Measurements from ENCODE around the gene GPC6. TPM values are rescaled to one million over a fixed set of nuclear protein-coding genes. Genes with fewer than 3 reads are reported as not detected.

The GPC6 gene
- polyA plus RNA-seq, 2 donors, result 0.16 to 0.22 TPM

DNA sequence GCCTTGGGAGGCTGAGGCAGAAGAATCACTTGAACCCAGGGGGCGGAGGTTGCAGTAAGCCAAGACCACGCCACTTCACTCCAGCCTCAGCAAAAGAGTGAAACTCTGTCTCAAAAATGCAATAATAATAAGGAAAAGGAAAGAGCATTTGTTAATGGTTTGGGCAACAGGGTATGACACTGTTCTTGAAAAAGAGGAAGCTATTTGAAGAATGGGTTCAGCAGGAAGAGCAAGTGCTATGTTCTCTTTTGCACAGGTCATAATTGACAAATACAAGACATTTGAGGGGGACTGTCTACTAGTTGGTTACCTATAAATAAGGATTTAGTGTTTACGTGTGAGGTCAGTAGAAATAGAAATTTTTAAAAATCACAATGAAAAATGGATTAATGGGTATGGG, 1034.6 kb downstream of the GPC6 start:
- H3K4me3 ChIP-seq (ENCODE audit: low read depth in 1 of 2, low read length in 2 of 2), result no peak overlapping the region
- no peaks in the 10 kb centered on the region for H3K4me1 ChIP-seq (ENCODE audit: control insufficient read depth in 2 of 2, insufficient read depth in 2 of 2, low read length in 1 of 2)
- H3K9me3 ChIP-seq (ENCODE audit: control insufficient read depth in 2 of 2, insufficient read depth in 1 of 2, low read depth in 1 of 2, low read length in 1 of 2), result no peaks in the 10 kb centered on the region
- H3K27me3 ChIP-seq (ENCODE audit: control insufficient read depth in 1 of 2, insufficient read depth in 2 of 2, low read length in 2 of 2), result no peaks in the 10 kb centered on the region
- WGBS, 2 donors, result 81 to 97% methylated on average over 3 of the region's 3 CpGs
- H3K36me3 ChIP-seq (ENCODE audit: control insufficient read depth in 2 of 2, insufficient read depth in 2 of 2, low read length in 1 of 2), result no peaks in the 10 kb centered on the region
- H3K27ac ChIP-seq (ENCODE audit: low read depth in 2 of 2, low read length in 1 of 2), result no peak overlapping the region

DNA sequence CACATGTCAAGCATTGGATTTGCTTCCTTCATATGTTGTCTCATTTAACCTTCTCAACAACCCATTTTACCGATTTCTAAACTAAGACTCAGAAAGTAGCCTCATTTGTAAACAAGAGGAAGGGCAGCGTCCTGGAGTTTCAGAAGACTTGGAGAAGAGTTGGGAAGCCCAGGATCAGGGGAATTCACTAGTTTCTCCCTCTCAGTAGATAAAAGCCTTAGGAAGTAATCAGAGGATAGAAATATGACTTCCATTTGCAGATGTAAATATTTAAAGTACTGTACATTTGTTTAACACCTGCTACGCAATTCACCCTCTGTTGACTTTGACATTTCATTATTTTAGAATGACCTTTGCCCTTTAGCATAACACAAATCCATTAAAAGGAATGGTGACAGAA, 1036.4 kb downstream of the GPC6 start:
- WGBS, 2 donors, result 69 to 80% methylated on average over 3 of the region's 3 CpGs
- Histone ChIP-seq H3K36me3 (ENCODE audit: control insufficient read depth in 2 of 2, insufficient read depth in 2 of 2, low read length in 1 of 2) (no peaks in the 10 kb centered on the region), H3K9me3 (ENCODE audit: control insufficient read depth in 2 of 2, insufficient read depth in 1 of 2, low read depth in 1 of 2, low read length in 1 of 2) (no peaks in the 10 kb centered on the region), H3K27me3 (ENCODE audit: control insufficient read depth in 1 of 2, insufficient read depth in 2 of 2, low read length in 2 of 2) (no peaks in the 10 kb centered on the region), H3K4me3 (ENCODE audit: low read depth in 1 of 2, low read length in 2 of 2) (no peak overlapping the region), H3K27ac (ENCODE audit: low read depth in 2 of 2, low read length in 1 of 2) (no peak overlapping the region), H3K4me1 (ENCODE audit: control insufficient read depth in 2 of 2, insufficient read depth in 2 of 2, low read length in 1 of 2) (no peaks in the 10 kb centered on the region)

DNA sequence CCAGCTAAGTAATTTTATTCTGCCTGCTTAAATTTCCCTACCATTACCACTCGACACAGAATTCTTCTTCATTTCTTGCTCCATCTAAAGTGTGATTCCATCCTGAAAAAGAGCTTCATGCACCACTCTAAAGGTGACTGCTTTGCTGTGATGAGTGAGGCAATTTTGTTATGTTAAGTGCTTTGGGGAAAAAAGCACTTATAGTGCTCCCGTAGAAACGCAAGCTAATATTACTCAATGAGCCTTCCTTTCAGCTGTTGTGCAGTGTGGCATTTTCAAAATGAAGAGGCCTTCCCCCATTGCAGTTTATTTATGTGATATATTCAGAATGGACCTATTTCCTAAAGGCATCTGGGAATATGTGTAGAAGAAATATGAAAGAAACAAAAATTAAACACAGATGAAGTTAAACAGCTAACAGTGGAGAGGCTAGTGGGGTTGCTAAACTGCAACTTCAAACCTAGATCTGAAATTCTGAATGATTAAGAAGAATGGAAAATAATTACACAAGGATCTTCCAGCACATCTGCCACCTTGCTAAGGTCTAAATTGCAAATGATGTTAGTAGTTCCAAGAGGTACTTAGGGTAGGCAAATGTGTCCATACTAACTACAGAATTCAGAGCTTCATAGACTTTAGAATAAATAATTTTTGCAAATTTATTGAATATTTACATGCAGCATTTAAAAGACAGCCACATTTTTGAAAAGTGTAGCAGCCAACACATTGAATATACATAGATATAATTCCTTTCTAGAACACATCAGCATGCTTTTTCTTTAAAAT, 1041.2 kb downstream of the GPC6 start:
- no peaks in the 10 kb centered on the region for H3K27me3 ChIP-seq (ENCODE audit: control insufficient read depth in 1 of 2, insufficient read depth in 2 of 2, low read length in 2 of 2)
- H3K36me3 ChIP-seq (ENCODE audit: control insufficient read depth in 2 of 2, insufficient read depth in 2 of 2, low read length in 1 of 2), result no peaks in the 10 kb centered on the region
- no peak overlapping the region for H3K27ac ChIP-seq (ENCODE audit: low read depth in 2 of 2, low read length in 1 of 2)
- WGBS, 2 donors, result 90 to 92% methylated on average over 3 of the region's 3 CpGs
- no peaks in the 10 kb centered on the region for H3K4me1 ChIP-seq (ENCODE audit: control insufficient read depth in 2 of 2, insufficient read depth in 2 of 2, low read length in 1 of 2)
- H3K9me3 ChIP-seq (ENCODE audit: control insufficient read depth in 2 of 2, insufficient read depth in 1 of 2, low read depth in 1 of 2, low read length in 1 of 2), result no peaks in the 10 kb centered on the region
- no peak overlapping the region for H3K4me3 ChIP-seq (ENCODE audit: low read depth in 1 of 2, low read length in 2 of 2)

DNA sequence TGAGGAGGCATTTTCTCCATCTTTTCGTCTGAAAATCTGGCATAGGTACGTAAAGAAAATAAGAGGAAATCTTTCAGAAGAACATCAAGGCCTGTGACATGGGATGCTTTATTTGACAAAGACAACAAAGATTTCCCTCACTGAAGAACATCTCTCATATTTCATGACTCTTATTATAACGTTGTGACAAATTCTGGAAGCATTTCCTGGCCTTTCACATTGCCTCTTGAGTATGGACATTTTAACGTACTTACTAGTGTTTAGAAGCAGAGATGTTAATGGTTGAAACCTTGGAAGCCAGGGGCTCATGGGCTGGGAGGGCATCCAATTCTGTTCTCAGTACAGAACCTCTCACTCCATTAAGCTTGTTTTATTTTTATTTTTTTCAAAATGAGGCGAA, 1042.1 kb downstream of the GPC6 start:
- Histone ChIP-seq H3K27me3 (ENCODE audit: control insufficient read depth in 1 of 2, insufficient read depth in 2 of 2, low read length in 2 of 2) (no peaks in the 10 kb centered on the region), H3K36me3 (ENCODE audit: control insufficient read depth in 2 of 2, insufficient read depth in 2 of 2, low read length in 1 of 2) (no peaks in the 10 kb centered on the region), H3K9me3 (ENCODE audit: control insufficient read depth in 2 of 2, insufficient read depth in 1 of 2, low read depth in 1 of 2, low read length in 1 of 2) (no peaks in the 10 kb centered on the region), H3K27ac (ENCODE audit: low read depth in 2 of 2, low read length in 1 of 2) (no peak overlapping the region), H3K4me1 (ENCODE audit: control insufficient read depth in 2 of 2, insufficient read depth in 2 of 2, low read length in 1 of 2) (no peaks in the 10 kb centered on the region), H3K4me3 (ENCODE audit: low read depth in 1 of 2, low read length in 2 of 2) (no peak overlapping the region)
- 79% methylated on average over 5 of the region's 5 CpGs for WGBS, 2 donors

DNA sequence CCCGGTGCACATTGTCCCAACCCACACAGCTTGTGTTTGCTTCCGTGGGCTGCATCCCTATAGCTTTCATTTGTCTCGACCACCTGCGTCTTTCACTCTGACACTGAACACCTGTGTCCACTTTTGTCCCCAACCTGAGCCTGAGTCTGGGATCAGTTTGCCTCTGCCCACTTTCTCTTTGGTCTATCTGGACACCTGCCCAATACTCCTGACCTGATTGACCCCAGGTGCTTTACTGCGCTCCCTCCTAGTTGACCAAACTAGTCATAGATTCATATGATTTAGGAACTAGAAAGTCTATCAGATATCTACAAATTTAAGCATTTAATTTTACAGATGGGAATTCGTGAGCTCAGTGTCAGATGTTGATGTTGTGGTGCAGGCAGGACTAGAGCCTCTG, 1043.0 kb downstream of the GPC6 start:
- 68 to 70% methylated on average over 6 of the region's 6 CpGs for WGBS, 2 donors
- H3K9me3 ChIP-seq (ENCODE audit: control insufficient read depth in 2 of 2, insufficient read depth in 1 of 2, low read depth in 1 of 2, low read length in 1 of 2), result no peaks in the 10 kb centered on the region
- no peak overlapping the region for H3K4me3 ChIP-seq (ENCODE audit: low read depth in 1 of 2, low read length in 2 of 2)
- H3K27me3 ChIP-seq (ENCODE audit: control insufficient read depth in 1 of 2, insufficient read depth in 2 of 2, low read length in 2 of 2), result no peaks in the 10 kb centered on the region
- H3K4me1 ChIP-seq (ENCODE audit: control insufficient read depth in 2 of 2, insufficient read depth in 2 of 2, low read length in 1 of 2), result no peaks in the 10 kb centered on the region
- H3K27ac ChIP-seq (ENCODE audit: low read depth in 2 of 2, low read length in 1 of 2), result no peak overlapping the region
- H3K36me3 ChIP-seq (ENCODE audit: control insufficient read depth in 2 of 2, insufficient read depth in 2 of 2, low read length in 1 of 2), result no peaks in the 10 kb centered on the region

DNA sequence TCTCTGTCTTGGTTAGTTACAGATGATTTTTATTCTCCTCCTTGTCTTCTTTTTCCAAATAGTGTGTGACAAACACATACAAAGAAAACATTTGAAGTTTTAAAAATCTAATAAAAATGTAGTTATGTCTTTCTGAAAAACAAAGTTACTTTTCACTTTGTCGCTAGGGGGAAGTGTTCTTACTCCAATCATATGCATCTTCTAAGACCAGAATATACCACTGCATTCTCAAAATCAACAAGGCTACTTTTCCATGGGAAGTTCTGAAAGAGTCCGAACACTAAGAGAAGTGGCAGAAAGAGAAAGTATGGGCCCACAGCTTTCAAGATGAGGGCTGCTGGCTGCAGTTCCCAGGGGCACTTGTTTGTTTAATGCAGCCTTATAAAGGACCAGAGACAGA, 1043.9 kb downstream of the GPC6 start:
- no peak overlapping the region for H3K4me3 ChIP-seq (ENCODE audit: low read depth in 1 of 2, low read length in 2 of 2)
- WGBS, 2 donors, result 93 to 96% methylated on average over 2 of the region's 2 CpGs
- no peaks in the 10 kb centered on the region for H3K27me3 ChIP-seq (ENCODE audit: control insufficient read depth in 1 of 2, insufficient read depth in 2 of 2, low read length in 2 of 2)
- no peaks in the 10 kb centered on the region for H3K4me1 ChIP-seq (ENCODE audit: control insufficient read depth in 2 of 2, insufficient read depth in 2 of 2, low read length in 1 of 2)
- no peaks in the 10 kb centered on the region for H3K9me3 ChIP-seq (ENCODE audit: control insufficient read depth in 2 of 2, insufficient read depth in 1 of 2, low read depth in 1 of 2, low read length in 1 of 2)
- no peaks in the 10 kb centered on the region for H3K36me3 ChIP-seq (ENCODE audit: control insufficient read depth in 2 of 2, insufficient read depth in 2 of 2, low read length in 1 of 2)
- no peak overlapping the region for H3K27ac ChIP-seq (ENCODE audit: low read depth in 2 of 2, low read length in 1 of 2)

DNA sequence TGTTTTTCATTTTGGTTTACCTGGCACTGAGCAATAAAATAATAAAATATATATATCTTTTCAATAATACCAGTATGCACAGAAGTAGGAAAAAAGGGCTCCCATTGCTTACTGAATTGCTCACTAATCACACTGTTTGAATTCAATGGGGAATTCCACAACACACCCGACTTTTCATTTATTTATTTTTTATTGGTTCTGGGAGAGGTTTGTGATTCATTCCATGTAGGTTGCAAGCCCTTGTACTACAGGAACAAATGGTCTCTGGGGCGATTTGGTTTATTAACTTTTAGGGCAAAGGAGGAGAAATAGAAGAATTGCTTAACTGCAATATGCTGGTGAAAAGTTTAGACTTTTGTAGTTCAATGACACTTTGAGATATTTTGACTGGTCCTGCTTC, 1045.4 kb downstream of the GPC6 start:
- no peaks in the 10 kb centered on the region for H3K27me3 ChIP-seq (ENCODE audit: control insufficient read depth in 1 of 2, insufficient read depth in 2 of 2, low read length in 2 of 2)
- H3K36me3 ChIP-seq (ENCODE audit: control insufficient read depth in 2 of 2, insufficient read depth in 2 of 2, low read length in 1 of 2), result no peaks in the 10 kb centered on the region
- 43 to 66% methylated on average over 2 of the region's 2 CpGs for WGBS, 2 donors

DNA sequence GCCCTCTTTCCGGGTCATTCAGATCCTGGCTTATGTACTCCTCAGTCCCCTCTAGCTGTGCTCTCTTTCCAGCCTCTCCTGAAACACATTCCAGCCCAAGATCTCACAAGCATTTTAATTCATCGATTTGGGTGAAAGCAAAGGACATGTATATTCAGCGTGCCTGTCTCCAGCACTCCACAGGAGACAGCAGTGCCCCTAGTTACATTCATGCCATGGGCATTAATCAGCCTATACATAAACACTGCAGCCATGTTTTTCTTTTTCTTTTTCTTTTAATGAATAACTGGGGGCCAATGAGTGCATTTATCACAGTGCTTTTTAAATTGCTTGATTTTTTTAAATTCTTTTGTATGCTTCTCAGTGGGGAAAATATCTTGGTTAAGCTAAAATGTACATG, 1053.7 kb downstream of the GPC6 start:
- Histone ChIP-seq H3K27ac (ENCODE audit: low read depth in 2 of 2, low read length in 1 of 2) (no peak overlapping the region), H3K9me3 (ENCODE audit: control insufficient read depth in 2 of 2, insufficient read depth in 1 of 2, low read depth in 1 of 2, low read length in 1 of 2) (no peaks in the 10 kb centered on the region), H3K27me3 (ENCODE audit: control insufficient read depth in 1 of 2, insufficient read depth in 2 of 2, low read length in 2 of 2) (no peaks in the 10 kb centered on the region), H3K4me3 (ENCODE audit: low read depth in 1 of 2, low read length in 2 of 2) (no peak overlapping the region), H3K36me3 (ENCODE audit: control insufficient read depth in 2 of 2, insufficient read depth in 2 of 2, low read length in 1 of 2) (no peaks in the 10 kb centered on the region), H3K4me1 (ENCODE audit: control insufficient read depth in 2 of 2, insufficient read depth in 2 of 2, low read length in 1 of 2) (no peaks in the 10 kb centered on the region)
- 51 to 59% methylated on average over 3 of the region's 3 CpGs for WGBS, 2 donors

More for the DNA sequence above, 1045.4 kb downstream of the GPC6 start:
- H3K9me3 ChIP-seq (ENCODE audit: control insufficient read depth in 2 of 2, insufficient read depth in 1 of 2, low read depth in 1 of 2, low read length in 1 of 2), result no peaks in the 10 kb centered on the region
- no peak overlapping the region for H3K27ac ChIP-seq (ENCODE audit: low read depth in 2 of 2, low read length in 1 of 2)
- H3K4me1 ChIP-seq (ENCODE audit: control insufficient read depth in 2 of 2, insufficient read depth in 2 of 2, low read length in 1 of 2), result no peaks in the 10 kb centered on the region
- no peak overlapping the region for H3K4me3 ChIP-seq (ENCODE audit: low read depth in 1 of 2, low read length in 2 of 2)

DNA sequence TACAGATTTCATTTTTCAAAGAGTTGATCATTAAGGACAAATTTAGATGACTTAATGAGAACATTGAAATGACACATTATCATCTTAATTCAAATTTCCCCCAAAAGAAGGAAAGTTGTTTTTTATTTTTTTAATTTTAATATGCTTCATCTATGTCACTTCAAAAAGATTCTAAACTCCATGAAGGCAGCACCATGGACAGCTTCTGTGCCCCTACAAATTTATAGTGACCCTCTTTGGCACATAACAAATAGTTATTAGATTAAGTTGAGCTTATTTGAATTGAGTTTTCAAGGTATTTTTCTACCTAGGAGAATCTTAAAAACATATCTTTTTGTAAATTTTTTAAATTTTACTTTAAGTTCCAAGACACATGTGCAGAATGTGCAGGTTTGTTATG, 1054.2 kb downstream of the GPC6 start:
- Histone ChIP-seq H3K27ac (ENCODE audit: low read depth in 2 of 2, low read length in 1 of 2) (no peak overlapping the region), H3K4me1 (ENCODE audit: control insufficient read depth in 2 of 2, insufficient read depth in 2 of 2, low read length in 1 of 2) (no peaks in the 10 kb centered on the region), H3K36me3 (ENCODE audit: control insufficient read depth in 2 of 2, insufficient read depth in 2 of 2, low read length in 1 of 2) (no peaks in the 10 kb centered on the region), H3K27me3 (ENCODE audit: control insufficient read depth in 1 of 2, insufficient read depth in 2 of 2, low read length in 2 of 2) (no peaks in the 10 kb centered on the region), H3K4me3 (ENCODE audit: low read depth in 1 of 2, low read length in 2 of 2) (no peak overlapping the region), H3K9me3 (ENCODE audit: control insufficient read depth in 2 of 2, insufficient read depth in 1 of 2, low read depth in 1 of 2, low read length in 1 of 2) (no peaks in the 10 kb centered on the region)

DNA sequence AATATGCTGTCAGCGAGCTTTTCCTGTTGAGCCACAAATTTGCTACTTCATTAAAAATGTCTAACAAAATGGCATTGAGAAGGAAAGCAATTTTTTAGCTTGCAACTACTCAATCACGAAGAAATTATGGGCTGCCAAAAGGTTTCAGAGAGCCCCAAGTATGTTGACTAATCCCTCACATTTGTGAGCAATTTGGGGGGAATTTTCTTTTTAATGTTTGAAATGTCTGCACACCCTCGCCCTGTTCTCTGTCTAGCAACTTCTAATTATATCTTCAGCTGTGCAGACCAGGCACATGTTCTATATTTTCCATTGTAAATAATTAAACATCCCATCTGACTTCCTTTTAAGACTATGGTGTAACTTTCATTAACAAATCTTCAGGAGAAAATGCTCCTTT, 1060.0 kb downstream of the GPC6 start:
- no peaks in the 10 kb centered on the region for H3K4me1 ChIP-seq (ENCODE audit: control insufficient read depth in 2 of 2, insufficient read depth in 2 of 2, low read length in 1 of 2)
- 65 to 66% methylated on average over 3 of the region's 3 CpGs for WGBS, 2 donors
- no peaks in the 10 kb centered on the region for H3K36me3 ChIP-seq (ENCODE audit: control insufficient read depth in 2 of 2, insufficient read depth in 2 of 2, low read length in 1 of 2)
- H3K4me3 ChIP-seq (ENCODE audit: low read depth in 1 of 2, low read length in 2 of 2), result no peak overlapping the region
- no peaks in the 10 kb centered on the region for H3K27me3 ChIP-seq (ENCODE audit: control insufficient read depth in 1 of 2, insufficient read depth in 2 of 2, low read length in 2 of 2)
- no peaks in the 10 kb centered on the region for H3K9me3 ChIP-seq (ENCODE audit: control insufficient read depth in 2 of 2, insufficient read depth in 1 of 2, low read depth in 1 of 2, low read length in 1 of 2)
- no peak overlapping the region for H3K27ac ChIP-seq (ENCODE audit: low read depth in 2 of 2, low read length in 1 of 2)
